WTC11 (cell line): ENCODE results near the gene EPHA1. TPM values are rescaled to one million over a fixed set of nuclear protein-coding genes. Genes with fewer than 3 reads are reported as not detected.

Source experiments
- ATAC-seq: fragments of 200-7000 bp; cut with Tn5 transposase; 2 replicates; pipeline ENCODE4 v1.10.0; 2021; ENCODE audit warnings: mild to moderate bottlenecking, moderate library complexity
- CTCF ChIA-PET: fragments of 300-600 bp; sonication (Branson Sonifier 250); formaldehyde crosslinking; loops from one replicate; lab custom pipeline; 2021; ENCODE audit warnings: antibody characterized with exemption; lab: Charles Lee
- POLR2A ChIA-PET: fragments of 350-600 bp; sonication (Branson Sonifier 250); formaldehyde crosslinking; loops from one replicate; lab custom pipeline; 2021; ENCODE audit warnings: antibody characterized with exemption; lab: Charles Lee
- DNase-seq: peaks from one replicate; pipeline ENCODE4 v3.0.0; 2021; ENCODE audit warnings: low spot score
- H3K27ac Mint-ChIP-seq: 2 replicates; pipeline ENCODE4 v1.8.0; 2021; ENCODE audit warnings: mixed read lengths
- H3K27me3 Mint-ChIP-seq: 2 replicates; pipeline ENCODE4 v1.8.0; 2021; ENCODE audit warnings: low read depth, mild to moderate bottlenecking, moderate library complexity, mixed read lengths
- H3K36me3 Mint-ChIP-seq: 2 replicates; pipeline ENCODE4 v1.8.0; 2021; ENCODE audit warnings: mixed read lengths
- H3K4me1 Mint-ChIP-seq: 2 replicates; pipeline ENCODE4 v1.8.0; 2022; ENCODE audit warnings: mixed read lengths
- H3K4me3 Mint-ChIP-seq: 2 replicates; pipeline ENCODE4 v1.8.0; 2021; ENCODE audit warnings: mild to moderate bottlenecking, moderate library complexity, mixed read lengths
- H3K9me3 Mint-ChIP-seq: 2 replicates; pipeline ENCODE4 v1.8.0; 2021; ENCODE audit warnings: mixed read lengths
- ATF6 ChIP-seq: sonication (generic); formaldehyde crosslinking; IDR thresholded peaks from 2 replicates; pipeline ENCODE4 v1.8.1; 2023; ENCODE audit warnings: mild to moderate bottlenecking, missing genetic modification reagents
- E2F5 ChIP-seq: sonication (generic); formaldehyde crosslinking; IDR thresholded peaks from 2 replicates; pipeline ENCODE4 v1.8.1; 2022; ENCODE audit warnings: mild to moderate bottlenecking, moderate library complexity, missing genetic modification reagents
- ETV6 ChIP-seq: sonication (generic); formaldehyde crosslinking; IDR thresholded peaks from 2 replicates; pipeline ENCODE4 v1.8.1; 2022; ENCODE audit warnings: mild to moderate bottlenecking, missing genetic modification reagents
- IRF2 ChIP-seq: sonication (generic); formaldehyde crosslinking; IDR thresholded peaks from 2 replicates; pipeline ENCODE4 v1.8.0; 2022; ENCODE audit warnings: low read depth, missing genetic modification reagents, borderline replicate concordance
- NFE2L1 ChIP-seq: sonication (generic); formaldehyde crosslinking; IDR thresholded peaks from 2 replicates; pipeline ENCODE4 v1.8.1; 2023; ENCODE audit warnings: missing genetic modification reagents
- NR2C2 ChIP-seq: sonication (generic); formaldehyde crosslinking; IDR thresholded peaks from 2 replicates; pipeline ENCODE4 v1.8.0; 2022; ENCODE audit warnings: mild to moderate bottlenecking, missing genetic modification reagents
- RELA ChIP-seq: sonication (generic); formaldehyde crosslinking; IDR thresholded peaks from 2 replicates; pipeline ENCODE4 v1.8.1; 2022; ENCODE audit warnings: missing genetic modification reagents, mild to moderate bottlenecking, borderline replicate concordance
- SP1 ChIP-seq: sonication (generic); formaldehyde crosslinking; conservative IDR thresholded peaks from 2 replicates; pipeline ENCODE4 v1.8.1; 2022; ENCODE audit warnings: missing genetic modification reagents
- TCF7 ChIP-seq: sonication (generic); formaldehyde crosslinking; IDR thresholded peaks from 2 replicates; pipeline ENCODE4 v1.8.0; 2022; ENCODE audit warnings: mild to moderate bottlenecking, low read depth, missing genetic modification reagents, moderate library complexity
- USF2 ChIP-seq: sonication (generic); formaldehyde crosslinking; IDR thresholded peaks from 2 replicates; pipeline ENCODE4 v1.8.1; 2023; ENCODE audit warnings: mild to moderate bottlenecking, missing genetic modification reagents, moderate library complexity
- ZNF121 ChIP-seq: sonication (generic); formaldehyde crosslinking; IDR thresholded peaks from 2 replicates; pipeline ENCODE4 v1.8.0; 2023; ENCODE audit warnings: missing genetic modification reagents
- ZNF281 ChIP-seq: sonication (generic); formaldehyde crosslinking; IDR thresholded peaks from 2 replicates; pipeline ENCODE4 v1.8.0; 2023; ENCODE audit warnings: mild to moderate bottlenecking, missing genetic modification reagents
- ZNF512 ChIP-seq: sonication (generic); formaldehyde crosslinking; IDR thresholded peaks from 2 replicates; pipeline ENCODE4 v1.8.1; 2022; ENCODE audit warnings: missing genetic modification reagents, borderline replicate concordance
- total RNA-seq: library from RNA; stranded (reverse); gene quantifications from 3 replicates; pipeline ENCODE4 v1.2.3, GENCODE V29; 2021
- TF ChIP-seq, protein P1 (sequence below): fragments of 250-450 bp; sonication (Bioruptor Pico); conservative IDR thresholded peaks from 2 replicates; pipeline ENCODE4 v1.9.0; 2021; ENCODE audit warnings: mild to moderate bottlenecking
- TF ChIP-seq, protein P2 (sequence below): fragments of 250-450 bp; sonication (Bioruptor Pico); IDR thresholded peaks from 2 replicates; pipeline ENCODE4 v1.9.0; 2021; ENCODE audit warnings: mild to moderate bottlenecking, borderline replicate concordance

EPHA1 gene
- total RNA-seq, 1 experiment from 2014 or later = 203 TPM

- TF ChIP-seq ZNF121 (CRISPR knock-in tag) = no peak
- TF ChIP-seq, protein P1, sequence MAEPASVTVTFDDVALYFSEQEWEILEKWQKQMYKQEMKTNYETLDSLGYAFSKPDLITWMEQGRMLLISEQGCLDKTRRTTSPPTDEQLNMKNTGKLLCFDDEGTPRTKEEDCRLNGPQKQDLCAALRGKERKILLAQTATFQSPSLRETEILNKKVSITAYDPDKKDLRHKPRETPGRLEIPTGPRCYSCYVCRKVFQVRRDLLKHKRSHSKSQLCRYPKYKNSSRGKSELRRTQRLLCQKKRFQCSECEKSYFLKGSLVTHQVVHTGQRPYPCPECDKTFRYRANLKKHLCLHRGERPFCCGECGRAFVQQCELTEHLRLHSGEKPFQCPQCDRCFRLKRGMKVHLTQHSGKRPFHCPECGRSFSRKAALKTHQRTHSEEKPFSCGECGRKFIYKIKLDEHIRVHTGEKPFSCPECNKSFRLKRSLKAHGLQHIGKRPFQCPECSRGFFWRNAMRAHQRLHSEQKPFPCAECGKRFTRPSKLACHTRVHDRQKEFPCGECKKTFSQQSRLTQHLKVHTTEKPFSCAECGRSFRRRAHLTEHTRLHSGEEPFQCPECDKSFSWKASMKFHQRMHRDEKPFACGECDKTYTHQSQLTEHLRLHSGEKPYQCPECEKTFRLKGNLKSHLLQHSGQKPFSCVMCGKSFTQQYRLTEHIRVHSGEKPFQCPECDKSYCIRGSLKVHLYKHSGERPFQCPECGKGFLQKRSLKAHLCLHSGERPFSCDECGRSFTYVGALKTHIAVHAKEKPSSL (CRISPR knock-in tag) = no peak
- H3K4me3 Mint-ChIP-seq = no peak overlapping the region
- no peak for ATAC-seq
- no peaks in the 10 kb centered on the region for H3K9me3 Mint-ChIP-seq
- POLR2A ChIA-PET = no interaction called here
- H3K36me3 Mint-ChIP-seq = no peaks in the 10 kb centered on the region
- no peaks in the 10 kb centered on the region; the same call in 1 of the 2 replicates for H3K27me3 Mint-ChIP-seq
- peaks cover 5% of the 10 kb centered on the region for H3K4me1 Mint-ChIP-seq
- CTCF ChIA-PET = interaction anchor here (0.9 kb wide), 1 partner anchor 239 kb away, joined by 3 read pairs; no protein-coding TSS in a partner anchor
- H3K27ac Mint-ChIP-seq = no peak overlapping the region
- DNase-seq = no peak
Observed at GRCh38 chr7:143454091-143454680, 45.5 kb upstream of the EPHA1 start.

DNA sequence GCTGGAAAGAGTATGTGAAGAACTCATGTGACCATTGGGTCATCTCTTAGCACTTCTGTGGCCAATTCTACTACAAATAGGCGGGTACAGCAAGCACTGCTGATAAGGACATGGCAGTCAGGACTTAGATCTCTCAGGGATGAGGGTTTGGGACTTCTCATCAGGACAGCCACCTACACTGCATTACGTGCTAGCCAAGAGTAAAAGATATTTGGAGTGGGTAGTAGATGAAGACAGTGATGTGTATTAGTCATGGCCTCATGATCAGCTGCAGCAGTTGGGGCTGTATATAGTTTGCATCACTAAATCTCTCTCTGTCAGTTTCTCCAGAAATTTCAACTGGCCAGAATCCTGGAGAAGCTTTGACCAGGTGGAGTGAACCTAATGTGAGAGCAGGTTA is 43.8 kb upstream of the EPHA1 start:
- POLR2A ChIA-PET = no interaction called here
- H3K36me3 Mint-ChIP-seq = no peaks in the 10 kb centered on the region
- TF ChIP-seq USF2 (CRISPR knock-in tag) = no peak
- TF ChIP-seq SP1 (CRISPR knock-in tag) = no peak
- TF ChIP-seq ZNF281 (CRISPR knock-in tag) = no peak
- no peak for TF ChIP-seq NFE2L1 (CRISPR knock-in tag)
- TF ChIP-seq IRF2 (CRISPR knock-in tag) = no peak
- TF ChIP-seq E2F5 = no peak
- TF ChIP-seq TCF7 (CRISPR knock-in tag) = no peak
- TF ChIP-seq ETV6 (CRISPR knock-in tag) = no peak
- no peak for TF ChIP-seq NR2C2 (CRISPR knock-in tag)
- no peak for TF ChIP-seq ZNF512 (CRISPR knock-in tag)
- TF ChIP-seq, protein P2, sequence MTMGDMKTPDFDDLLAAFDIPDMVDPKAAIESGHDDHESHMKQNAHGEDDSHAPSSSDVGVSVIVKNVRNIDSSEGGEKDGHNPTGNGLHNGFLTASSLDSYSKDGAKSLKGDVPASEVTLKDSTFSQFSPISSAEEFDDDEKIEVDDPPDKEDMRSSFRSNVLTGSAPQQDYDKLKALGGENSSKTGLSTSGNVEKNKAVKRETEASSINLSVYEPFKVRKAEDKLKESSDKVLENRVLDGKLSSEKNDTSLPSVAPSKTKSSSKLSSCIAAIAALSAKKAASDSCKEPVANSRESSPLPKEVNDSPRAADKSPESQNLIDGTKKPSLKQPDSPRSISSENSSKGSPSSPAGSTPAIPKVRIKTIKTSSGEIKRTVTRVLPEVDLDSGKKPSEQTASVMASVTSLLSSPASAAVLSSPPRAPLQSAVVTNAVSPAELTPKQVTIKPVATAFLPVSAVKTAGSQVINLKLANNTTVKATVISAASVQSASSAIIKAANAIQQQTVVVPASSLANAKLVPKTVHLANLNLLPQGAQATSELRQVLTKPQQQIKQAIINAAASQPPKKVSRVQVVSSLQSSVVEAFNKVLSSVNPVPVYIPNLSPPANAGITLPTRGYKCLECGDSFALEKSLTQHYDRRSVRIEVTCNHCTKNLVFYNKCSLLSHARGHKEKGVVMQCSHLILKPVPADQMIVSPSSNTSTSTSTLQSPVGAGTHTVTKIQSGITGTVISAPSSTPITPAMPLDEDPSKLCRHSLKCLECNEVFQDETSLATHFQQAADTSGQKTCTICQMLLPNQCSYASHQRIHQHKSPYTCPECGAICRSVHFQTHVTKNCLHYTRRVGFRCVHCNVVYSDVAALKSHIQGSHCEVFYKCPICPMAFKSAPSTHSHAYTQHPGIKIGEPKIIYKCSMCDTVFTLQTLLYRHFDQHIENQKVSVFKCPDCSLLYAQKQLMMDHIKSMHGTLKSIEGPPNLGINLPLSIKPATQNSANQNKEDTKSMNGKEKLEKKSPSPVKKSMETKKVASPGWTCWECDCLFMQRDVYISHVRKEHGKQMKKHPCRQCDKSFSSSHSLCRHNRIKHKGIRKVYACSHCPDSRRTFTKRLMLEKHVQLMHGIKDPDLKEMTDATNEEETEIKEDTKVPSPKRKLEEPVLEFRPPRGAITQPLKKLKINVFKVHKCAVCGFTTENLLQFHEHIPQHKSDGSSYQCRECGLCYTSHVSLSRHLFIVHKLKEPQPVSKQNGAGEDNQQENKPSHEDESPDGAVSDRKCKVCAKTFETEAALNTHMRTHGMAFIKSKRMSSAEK = no peak
- TF ChIP-seq ATF6 = no peak
- no peak for TF ChIP-seq RELA (CRISPR knock-in tag)

More for the DNA sequence above, 43.8 kb upstream of the EPHA1 start:
- ATAC-seq = no peak
- Mint-ChIP-seq H3K27me3 (no peaks in the 10 kb centered on the region; the same call in 1 of the 2 replicates), H3K4me1 (peaks cover 5% of the 10 kb centered on the region), H3K27ac (no peak overlapping the region), H3K4me3 (no peak overlapping the region), H3K9me3 (no peaks in the 10 kb centered on the region)
- DNase-seq = no peak
- CTCF ChIA-PET = no interaction called here
